HG03196 (cell line): ENCODE results near the gene ZRANB3.
"Not testable (repeated sequence)": the region's sequence is repeated elsewhere in the genome, so short reads cannot be mapped to it uniquely, and the experiment has no call there.

Experiments
- ATAC-seq: cut with Tn5 transposase; IDR thresholded peaks from one replicate; pipeline ENCODE4 v1.9.1; 2021; ENCODE audit not compliant: unreplicated experiment

ZRANB3 gene

DNA sequence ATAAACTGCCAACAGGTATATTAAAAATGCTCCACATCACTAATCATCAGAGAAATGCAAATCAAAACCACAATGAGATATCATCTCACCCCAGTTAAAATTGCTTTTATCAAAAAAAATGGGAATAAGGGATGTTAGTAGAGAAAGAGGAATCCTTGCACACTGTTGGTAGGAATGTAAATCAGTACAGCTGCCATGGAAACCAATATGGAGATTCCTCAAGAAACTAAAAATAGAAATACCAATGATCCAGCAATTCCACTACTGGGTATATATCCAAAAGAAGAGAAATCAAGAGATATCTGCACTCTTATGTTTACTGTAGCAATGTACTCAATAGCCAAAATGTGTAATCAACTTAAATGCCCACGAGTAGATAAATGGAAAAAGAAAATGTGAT, 40.6 kb downstream of the ZRANB3 start:
- ATAC-seq: no peak

- ATAC-seq: no peak
Observed at GRCh38 chr2:135485441-135485840, 45.6 kb downstream of the ZRANB3 start.

DNA sequence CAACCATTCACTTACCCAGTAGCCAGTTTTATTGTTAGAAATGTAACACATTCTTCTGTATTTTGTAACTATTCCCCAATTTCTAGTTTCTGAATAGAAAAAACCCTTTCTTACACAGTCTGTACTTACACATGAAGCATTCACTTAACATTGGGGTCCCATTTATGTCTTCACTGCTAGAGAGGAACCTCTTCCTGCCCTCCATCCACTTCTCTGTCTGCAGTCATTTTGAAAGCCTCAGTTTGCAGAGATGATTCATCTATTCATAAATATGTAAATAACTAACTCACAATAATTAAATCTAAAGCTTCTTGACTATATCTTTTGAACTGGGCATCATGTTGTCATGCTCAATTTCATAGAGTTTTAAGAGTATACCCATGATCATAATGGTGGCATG, 55.9 kb downstream of the ZRANB3 start:
- ATAC-seq: no peak

- no peak for ATAC-seq
Observed at GRCh38 chr2:135473567-135473966, 57.5 kb downstream of the ZRANB3 start.

DNA sequence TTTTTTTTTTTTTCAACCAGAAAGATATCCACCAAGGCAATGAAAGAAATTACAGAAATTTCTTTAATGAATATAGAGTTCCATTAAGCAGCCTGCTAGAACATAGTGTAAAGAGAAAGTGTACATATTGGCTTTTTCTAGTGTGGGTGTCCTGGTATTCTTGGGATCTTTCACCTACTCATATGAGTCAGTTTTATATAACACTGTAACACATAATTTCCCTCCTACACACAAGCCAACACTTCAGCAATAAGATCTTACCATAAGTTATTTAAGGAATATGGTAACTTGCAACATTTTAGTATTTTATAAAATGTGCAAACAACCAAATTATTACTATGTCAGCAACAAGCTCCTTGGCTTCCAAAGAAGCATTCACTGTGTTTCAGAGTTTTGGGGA, 59.9 kb downstream of the ZRANB3 start:
- ATAC-seq: no peak

DNA sequence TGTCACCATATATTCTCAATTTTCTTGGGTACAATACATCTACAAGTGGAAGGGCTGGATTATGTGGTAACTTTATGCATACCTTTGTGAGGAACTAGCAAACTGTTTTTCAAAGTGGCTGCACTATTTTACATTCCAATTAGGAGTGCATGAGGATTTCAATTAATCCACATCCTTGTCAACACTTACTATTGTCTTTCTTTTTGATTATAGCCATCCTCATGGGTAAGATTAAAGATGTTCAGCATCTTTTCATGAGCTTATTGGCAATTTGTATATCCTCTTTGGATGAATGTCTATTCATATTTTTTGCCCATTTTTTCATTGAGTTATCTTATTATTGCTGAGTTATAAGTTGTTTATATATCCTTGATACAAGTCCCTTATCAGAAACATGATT, 73.7 kb downstream of the ZRANB3 start:
- no peak for ATAC-seq

GRCh38 chr2:135456835-135457234, 74.2 kb downstream of the ZRANB3 start:
- ATAC-seq: no peak

- no peak for ATAC-seq
Observed at GRCh38 chr2:135456431-135456830, 74.6 kb downstream of the ZRANB3 start.

- no peak for ATAC-seq
Observed at GRCh38 chr2:135454608-135455007, 76.4 kb downstream of the ZRANB3 start.

- not testable (repeated sequence) for ATAC-seq
Observed at GRCh38 chr2:135453027-135453426, 78.0 kb downstream of the ZRANB3 start.

DNA sequence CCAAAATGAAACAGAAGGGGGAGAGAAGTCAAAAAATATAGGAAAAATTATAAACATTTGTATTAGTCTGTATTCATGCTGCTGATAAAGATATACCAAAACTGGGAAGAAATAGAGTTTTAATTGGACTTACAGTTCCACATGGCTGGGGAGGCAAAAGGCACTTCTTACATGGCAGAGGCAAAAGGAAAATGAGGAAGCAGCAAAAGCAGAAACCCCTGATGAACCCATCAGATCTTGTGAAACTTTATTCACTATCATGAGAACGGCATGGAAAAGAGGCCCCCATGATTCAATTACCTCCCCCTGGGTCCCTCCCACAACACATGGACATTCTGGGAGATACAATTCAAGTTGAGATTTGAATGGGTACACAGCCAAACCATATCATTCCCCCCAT, 79.1 kb downstream of the ZRANB3 start:
- no peak for ATAC-seq

GRCh38 chr2:135443013-135443412, 88.0 kb downstream of the ZRANB3 start:
- ATAC-seq: not testable (repeated sequence)

DNA sequence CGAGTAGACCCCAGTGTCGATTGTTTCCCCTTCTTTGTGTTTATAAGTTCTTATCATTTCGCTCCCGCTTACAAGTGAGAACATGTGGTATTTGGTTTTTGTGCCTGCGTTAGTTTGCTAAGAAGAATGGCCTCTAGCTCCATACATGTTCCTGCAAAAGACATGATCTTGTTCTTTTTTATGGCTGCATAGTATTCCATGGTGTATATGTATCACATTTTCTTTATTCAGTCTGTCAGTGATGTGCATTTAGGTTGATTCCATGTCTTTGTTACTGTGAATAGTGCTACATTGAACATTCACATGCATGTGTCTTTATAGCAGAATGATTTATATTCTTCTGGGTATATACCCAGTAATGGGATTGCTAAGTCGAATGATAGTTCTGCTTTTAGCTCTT, 95.9 kb downstream of the ZRANB3 start:
- ATAC-seq: not testable (repeated sequence)

GRCh38 chr2:135424849-135425248, 106.2 kb downstream of the ZRANB3 start:
- no peak for ATAC-seq

DNA sequence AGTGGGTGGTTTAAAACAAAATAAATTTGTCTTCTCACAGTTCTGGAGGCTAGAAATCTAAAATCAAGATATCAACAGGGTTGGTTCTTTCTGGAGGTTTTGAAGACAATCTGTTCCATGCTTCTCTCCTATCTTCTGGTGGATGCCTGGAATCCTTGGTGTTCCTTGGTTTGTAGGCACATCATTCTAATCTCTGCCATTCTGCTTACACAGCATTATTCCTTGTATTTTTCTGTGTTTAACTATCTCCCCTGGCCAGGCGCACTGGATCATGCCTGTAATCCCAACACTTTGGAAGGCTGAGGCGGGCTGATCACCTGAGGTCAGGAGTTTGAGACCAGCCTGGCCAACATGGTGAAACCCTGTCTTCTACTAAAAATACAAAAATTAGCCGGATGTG, 108.1 kb downstream of the ZRANB3 start:
- no peak for ATAC-seq

DNA sequence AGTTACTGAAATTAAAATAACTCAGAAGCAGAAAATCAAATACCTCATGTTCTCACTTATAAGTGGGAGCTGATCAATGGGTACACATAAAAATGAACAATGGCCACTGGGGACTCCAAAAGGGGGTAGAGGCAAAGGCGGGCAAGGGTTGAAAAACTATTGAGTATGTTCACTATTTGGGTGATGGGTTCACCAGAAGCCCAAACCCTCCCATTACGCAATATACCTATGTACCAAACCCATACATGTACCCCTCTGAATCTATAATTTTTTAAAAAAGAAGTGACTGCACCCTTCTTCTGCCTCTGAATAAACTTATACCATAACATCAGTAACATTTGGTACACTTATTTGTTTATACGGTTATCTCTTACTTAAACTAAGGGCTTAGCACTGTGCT, 119.4 kb downstream of the ZRANB3 start:
- ATAC-seq: no peak

DNA sequence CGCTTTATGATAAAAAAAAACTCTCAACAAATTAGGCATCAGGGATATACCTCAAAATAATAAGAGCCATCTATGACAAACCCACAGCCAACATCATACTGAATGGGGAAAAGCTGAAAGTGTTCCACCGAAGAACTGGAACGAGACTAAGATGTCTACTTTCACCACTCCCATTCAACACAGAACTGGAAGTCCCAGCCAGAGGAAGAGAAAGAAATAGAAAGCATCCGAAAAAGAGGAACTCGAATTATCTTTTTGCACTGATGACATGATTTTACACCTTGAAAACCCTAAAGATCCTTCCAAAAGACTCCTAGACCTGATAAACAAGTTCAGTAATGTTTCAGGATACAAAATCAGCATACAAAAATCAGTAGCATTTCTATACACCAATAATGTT, 121.6 kb downstream of the ZRANB3 start:
- no peak for ATAC-seq

DNA sequence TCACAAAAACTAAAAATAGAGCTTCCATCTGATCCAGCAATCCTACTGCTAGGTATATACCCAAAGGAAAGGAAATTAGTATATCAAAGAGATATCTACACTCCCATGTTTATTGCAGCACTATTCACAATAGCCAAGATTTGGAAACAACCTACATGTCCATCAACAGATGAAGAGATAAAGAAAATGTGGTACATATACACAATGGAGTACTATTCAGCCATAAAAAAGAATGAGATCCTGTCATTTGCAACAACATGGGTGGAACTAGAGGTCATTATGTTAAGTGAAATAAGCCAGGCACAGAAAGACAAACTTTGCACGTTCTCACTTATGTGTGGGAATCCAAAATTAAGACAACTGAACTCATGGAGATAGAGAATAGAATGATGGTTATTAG, 134.8 kb downstream of the ZRANB3 start:
- not testable (repeated sequence) for ATAC-seq

GRCh38 chr2:135386993-135387392, 144.0 kb downstream of the ZRANB3 start:
- no peak for ATAC-seq

- ATAC-seq: no peak
Observed at GRCh38 chr2:135378591-135378990, 152.4 kb downstream of the ZRANB3 start.

GRCh38 chr2:135373702-135374101, 157.3 kb downstream of the ZRANB3 start:
- ATAC-seq: no peak

DNA sequence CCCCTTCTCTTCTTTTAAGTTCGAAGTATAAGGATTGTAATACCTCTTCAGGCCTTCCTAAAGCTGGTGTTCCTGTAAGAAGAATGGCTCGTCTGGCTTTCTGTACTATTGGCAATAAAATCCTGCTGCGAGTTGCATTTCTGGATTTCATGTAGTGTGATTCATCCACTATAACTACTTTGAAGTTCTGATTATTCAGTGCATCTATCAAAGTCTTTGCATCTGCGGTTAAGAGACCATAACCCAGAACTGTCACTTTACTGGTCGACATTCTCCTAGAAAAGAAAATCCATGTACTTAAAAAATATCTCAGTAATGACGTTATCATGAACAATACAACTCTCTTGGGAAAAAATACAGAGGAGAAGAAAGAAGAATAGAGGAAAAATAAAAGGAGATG, 181.1 kb downstream of the ZRANB3 start:
- ATAC-seq: no peak

DNA sequence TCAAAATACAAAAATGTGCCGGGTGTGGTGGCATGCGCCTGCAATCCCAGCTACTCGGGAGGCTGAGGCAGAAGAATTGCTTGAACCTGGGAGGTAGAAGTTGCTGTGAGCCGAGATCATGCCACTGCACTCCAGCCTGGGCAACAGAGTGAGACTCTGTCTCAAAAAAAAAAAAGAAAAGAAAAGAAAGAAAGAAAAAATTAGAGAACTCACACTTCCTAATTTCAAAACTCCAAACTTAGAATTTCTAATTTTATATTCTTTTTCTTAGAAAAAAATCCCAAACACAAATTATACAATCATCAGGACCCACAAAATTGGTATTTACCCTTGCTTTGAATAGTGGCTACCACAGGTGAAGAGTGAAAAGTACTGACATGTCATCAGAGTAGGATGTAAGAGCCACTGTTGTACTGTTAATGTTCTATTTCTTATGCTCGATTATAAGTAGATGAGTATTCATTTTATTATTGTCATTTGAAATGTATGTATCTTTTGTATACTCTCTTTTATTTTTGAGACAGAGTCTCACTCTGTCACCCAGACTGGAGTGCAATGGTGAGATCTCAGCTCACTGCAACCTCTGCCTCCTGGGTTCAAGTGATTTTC, 182.8 kb downstream of the ZRANB3 start:
- not testable (repeated sequence) for ATAC-seq
